SK-N-SH (cell line): ENCODE data around the gene PCYT1A.

ENCODE experiments used
- CTCF ChIP-seq: fragments of 200-600 bp; sonication (generic); IDR thresholded peaks from 2 replicates; pipeline ENCODE4 v1.6.1; 2017; ENCODE audit warnings: antibody characterized with exemption, mild to moderate bottlenecking, moderate library complexity
- EP300 ChIP-seq, 2 experiments: IDR thresholded peaks; 2 replicates each; pipeline versions ENCODE4 v1.4.0 to v1.6.1; 2012; ENCODE audit warnings: borderline replicate concordance in 1 of 2, low read depth in 1 of 2, low read length in 1 of 2
- POLR2AphosphoS5 ChIP-seq: IDR thresholded peaks from 2 replicates; pipeline ENCODE4 v1.6.1; 2012; ENCODE audit warnings: low read depth, low read length
- YY1 ChIP-seq: IDR thresholded peaks from 2 replicates; pipeline ENCODE4 v1.4.0; 2012; ENCODE audit warnings: low read depth, mild to moderate bottlenecking

- TF ChIP-seq EP300 (IDR thresholded peaks at IDR 0.05; ENCODE audit: borderline replicate concordance in 1 of 2, low read depth in 1 of 2, low read length in 1 of 2) (no peak), CTCF (no peak), YY1 (no peak), POLR2AphosphoS5 (no peak)
These were observed 72.6 kb downstream of the PCYT1A start for GRCh38 chr3:196214783-196215441.
